Measurements from ENCODE around the gene GPC1.

Gene GPC1

GRCh38 chr2:240387669-240388358 is 47.6 kb upstream of the GPC1 start:
- no peaks in the 10 kb centered on the region for H3K79me2 ChIP-seq (ENCODE audit: insufficient read depth, low read length)
- no peak overlapping the region for H3K9ac ChIP-seq (ENCODE audit: low read length)
- H3K4me3 ChIP-seq (ENCODE audit: low read depth, low read length, poor library complexity, severe bottlenecking), result no peak overlapping the region
- H3K4me1 ChIP-seq (ENCODE audit: insufficient read depth, low read length, severe bottlenecking), result no peaks in the 10 kb centered on the region
- no peaks in the 10 kb centered on the region for H4K20me1 ChIP-seq (ENCODE audit: insufficient read depth, low read length)
- no peaks in the 10 kb centered on the region for H3K9me2 ChIP-seq (ENCODE audit: low read depth, low read length)
- no peaks in the 10 kb centered on the region for H3F3A ChIP-seq (ENCODE audit: insufficient read depth, low read length)
- no peaks in the 10 kb centered on the region for H3K9me3 ChIP-seq (ENCODE audit: low read length)
- no peaks in the 10 kb centered on the region for H3K36me3 ChIP-seq (ENCODE audit: insufficient read depth, low read length)
- TF ChIP-seq EZH2 (IDR thresholded peaks at IDR 0.05; ENCODE audit: borderline replicate concordance, low read length) (no peak), CTCF (IDR thresholded peaks at IDR 0.05; ENCODE audit: low read length) (no peak)
- H2AFZ ChIP-seq (ENCODE audit: low read length), result no peak overlapping the region
- no peak overlapping the region for H3K4me2 ChIP-seq (ENCODE audit: low read length)
- no peaks in the 10 kb centered on the region for H3K27me3 ChIP-seq (ENCODE audit: insufficient read depth, low read length)
- H3K27ac ChIP-seq (ENCODE audit: low read depth, low read length, poor library complexity, severe bottlenecking), result no peak overlapping the region

GRCh38 chr2:240388471-240389301 is 46.8 kb upstream of the GPC1 start:
- Histone ChIP-seq H3K9me2 (ENCODE audit: low read depth, low read length) (no peaks in the 10 kb centered on the region), H3K9ac (ENCODE audit: low read length) (no peak overlapping the region), H3K4me2 (ENCODE audit: low read length) (no peak overlapping the region), H3K36me3 (ENCODE audit: insufficient read depth, low read length) (no peaks in the 10 kb centered on the region), H3K27ac (ENCODE audit: low read depth, low read length, poor library complexity, severe bottlenecking) (no peak overlapping the region), H3K79me2 (ENCODE audit: insufficient read depth, low read length) (no peaks in the 10 kb centered on the region), H3F3A (ENCODE audit: insufficient read depth, low read length) (no peaks in the 10 kb centered on the region), H3K4me3 (ENCODE audit: low read depth, low read length, poor library complexity, severe bottlenecking) (no peak overlapping the region), H2AFZ (ENCODE audit: low read length) (no peak overlapping the region), H3K4me1 (ENCODE audit: insufficient read depth, low read length, severe bottlenecking) (no peaks in the 10 kb centered on the region), H3K27me3 (ENCODE audit: insufficient read depth, low read length) (no peaks in the 10 kb centered on the region), H4K20me1 (ENCODE audit: insufficient read depth, low read length) (no peaks in the 10 kb centered on the region), H3K9me3 (ENCODE audit: low read length) (no peaks in the 10 kb centered on the region)
- no peak for TF ChIP-seq CTCF (IDR thresholded peaks at IDR 0.05; ENCODE audit: low read length)
- no peak for TF ChIP-seq EZH2 (IDR thresholded peaks at IDR 0.05; ENCODE audit: borderline replicate concordance, low read length)

DNA sequence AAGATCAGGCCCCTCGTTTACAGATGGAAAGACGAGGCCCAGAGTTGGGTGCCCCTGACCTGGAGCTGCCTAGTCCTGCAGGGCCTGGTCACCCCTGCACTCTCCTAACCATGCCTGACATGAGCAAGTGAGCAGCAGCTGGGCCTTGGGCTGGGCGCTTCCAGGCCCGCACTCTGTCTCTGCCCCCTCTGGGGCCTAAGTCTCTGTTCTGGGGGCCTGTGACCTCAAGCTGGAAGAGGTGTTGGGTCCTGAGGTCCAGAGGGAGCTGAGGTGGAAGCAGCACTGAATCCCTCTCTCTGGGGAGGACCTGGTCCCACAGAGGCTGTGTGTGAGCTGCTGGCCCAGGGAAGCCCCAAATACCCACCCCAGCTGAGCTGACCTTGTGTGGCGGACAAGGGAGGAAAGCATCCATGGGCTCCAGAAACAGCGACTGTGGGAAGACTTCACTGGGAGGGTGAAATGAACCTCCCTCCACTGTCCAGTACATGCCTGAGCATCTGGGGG is 46.1 kb upstream of the GPC1 start:
- Histone ChIP-seq H3K4me1 (ENCODE audit: insufficient read depth, low read length, severe bottlenecking) (no peaks in the 10 kb centered on the region), H3K79me2 (ENCODE audit: insufficient read depth, low read length) (no peaks in the 10 kb centered on the region), H3K9me3 (ENCODE audit: low read length) (no peaks in the 10 kb centered on the region), H3K36me3 (ENCODE audit: insufficient read depth, low read length) (no peaks in the 10 kb centered on the region), H3K9me2 (ENCODE audit: low read depth, low read length) (no peaks in the 10 kb centered on the region), H2AFZ (ENCODE audit: low read length) (no peak overlapping the region), H3K9ac (ENCODE audit: low read length) (no peak overlapping the region), H3K27ac (ENCODE audit: low read depth, low read length, poor library complexity, severe bottlenecking) (no peak overlapping the region), H3K4me2 (ENCODE audit: low read length) (no peak overlapping the region), H4K20me1 (ENCODE audit: insufficient read depth, low read length) (no peaks in the 10 kb centered on the region), H3F3A (ENCODE audit: insufficient read depth, low read length) (no peaks in the 10 kb centered on the region), H3K27me3 (ENCODE audit: insufficient read depth, low read length) (no peaks in the 10 kb centered on the region), H3K4me3 (ENCODE audit: low read depth, low read length, poor library complexity, severe bottlenecking) (no peak overlapping the region)
- no peak for TF ChIP-seq CTCF (IDR thresholded peaks at IDR 0.05; ENCODE audit: low read length)
- TF ChIP-seq EZH2 (IDR thresholded peaks at IDR 0.05; ENCODE audit: borderline replicate concordance, low read length), result no peak
